T-helper 1 cell (primary cell): ENCODE measurements around the gene LIPM.
"Not testable (repeated sequence)": the region's sequence is repeated elsewhere in the genome, so short reads cannot be mapped to it uniquely, and the experiment has no call there.

Source experiments
- DNase-seq, 5 donors: peaks; one replicate each; pipeline ENCODE4 v3.0.0-alpha.2; 2012 to 2020

Gene LIPM

DNA sequence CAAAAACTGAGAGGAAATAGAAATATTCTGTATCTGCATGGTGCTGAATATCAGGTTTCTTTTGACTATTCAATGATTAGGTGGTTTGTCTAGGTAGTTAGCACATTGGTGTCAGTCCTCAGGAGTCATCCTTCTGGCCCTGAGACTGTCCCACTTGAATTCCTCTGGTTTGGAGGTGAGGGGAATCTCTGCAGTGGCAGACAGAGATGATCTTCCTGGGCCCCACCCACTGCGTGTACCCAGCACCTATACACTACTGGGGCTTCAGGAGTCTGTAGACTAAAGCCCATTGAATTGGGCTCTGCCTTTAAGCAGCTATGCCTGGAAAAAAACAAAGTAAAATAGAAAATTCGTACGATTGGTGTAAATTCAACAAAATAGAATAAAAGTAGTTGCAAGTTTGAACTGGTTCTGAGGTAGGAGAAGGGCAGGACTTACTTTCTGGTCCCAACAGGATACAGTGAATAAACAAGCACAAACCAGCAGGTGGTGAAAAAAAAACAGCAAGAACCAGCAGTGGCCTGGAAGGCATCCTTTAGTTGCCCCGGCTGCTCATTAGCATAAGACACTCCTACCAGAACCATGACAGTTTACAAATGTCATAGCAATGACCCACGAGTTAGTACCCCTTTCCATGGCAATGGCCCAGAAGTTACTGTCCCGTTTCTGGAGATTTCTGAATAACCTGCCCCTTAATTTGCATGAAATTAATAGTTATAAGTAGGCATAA is 1.7 kb downstream of the LIPM start:
- no peak for DNase-seq

DNA sequence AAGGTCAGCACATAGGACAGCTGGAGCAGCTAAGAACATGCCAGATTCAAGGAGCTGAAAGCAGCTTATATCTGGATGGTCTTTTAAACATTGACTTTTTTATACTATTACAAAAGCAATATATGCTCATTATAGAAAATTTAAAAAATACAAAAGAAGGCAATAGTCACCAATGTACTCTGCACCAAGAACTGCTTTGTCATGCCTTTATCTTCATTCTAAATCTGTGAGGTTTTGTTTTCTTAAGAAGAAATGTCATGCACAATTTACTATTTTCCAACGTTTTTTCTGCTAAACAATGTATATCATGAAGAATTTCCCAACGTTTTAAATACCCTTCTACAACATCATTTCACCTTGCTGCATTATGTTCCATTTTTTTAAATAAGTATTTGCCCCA is 2.8 kb downstream of the LIPM start:
- DNase-seq, result no peak

DNA sequence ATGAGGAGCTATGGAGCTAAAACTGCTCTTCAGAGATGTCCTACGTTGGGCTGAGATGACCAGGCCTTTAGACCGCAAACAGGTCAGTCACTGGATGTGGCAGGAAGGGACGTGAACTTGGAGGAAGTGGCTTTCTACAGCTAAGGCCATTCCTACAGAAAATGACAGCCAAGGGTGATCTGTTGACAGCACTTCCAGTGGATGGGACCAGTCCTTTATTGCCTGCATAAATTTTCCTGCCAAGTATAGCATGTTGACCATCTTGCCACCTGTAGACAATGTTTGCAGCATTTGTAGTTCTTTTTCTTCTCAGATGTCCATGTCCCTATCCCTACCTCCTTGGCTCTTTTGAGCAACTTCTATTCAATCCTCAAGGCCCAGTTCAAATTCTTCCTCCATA is 3.4 kb downstream of the LIPM start:
- no peak for DNase-seq

DNA sequence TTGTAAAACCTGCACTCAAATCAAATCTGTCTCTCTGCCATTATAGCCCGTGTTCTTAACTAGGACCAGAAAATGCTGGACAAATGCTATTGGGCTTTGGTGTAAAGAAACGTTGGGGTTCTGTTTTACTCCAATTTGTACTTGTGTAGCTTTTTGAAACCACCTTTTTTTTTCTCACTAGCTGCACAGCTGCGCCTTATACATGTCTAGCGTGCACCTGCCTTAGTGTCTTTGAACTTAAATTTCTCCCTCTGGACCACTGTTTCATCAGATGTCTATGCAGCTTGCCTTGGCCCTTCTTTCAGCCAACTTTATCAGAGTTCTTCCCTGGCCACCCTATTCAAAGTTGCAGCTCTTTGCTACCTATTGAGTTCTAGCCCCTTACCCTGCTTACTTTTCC is 7.1 kb downstream of the LIPM start:
- DNase-seq, result no peak

DNA sequence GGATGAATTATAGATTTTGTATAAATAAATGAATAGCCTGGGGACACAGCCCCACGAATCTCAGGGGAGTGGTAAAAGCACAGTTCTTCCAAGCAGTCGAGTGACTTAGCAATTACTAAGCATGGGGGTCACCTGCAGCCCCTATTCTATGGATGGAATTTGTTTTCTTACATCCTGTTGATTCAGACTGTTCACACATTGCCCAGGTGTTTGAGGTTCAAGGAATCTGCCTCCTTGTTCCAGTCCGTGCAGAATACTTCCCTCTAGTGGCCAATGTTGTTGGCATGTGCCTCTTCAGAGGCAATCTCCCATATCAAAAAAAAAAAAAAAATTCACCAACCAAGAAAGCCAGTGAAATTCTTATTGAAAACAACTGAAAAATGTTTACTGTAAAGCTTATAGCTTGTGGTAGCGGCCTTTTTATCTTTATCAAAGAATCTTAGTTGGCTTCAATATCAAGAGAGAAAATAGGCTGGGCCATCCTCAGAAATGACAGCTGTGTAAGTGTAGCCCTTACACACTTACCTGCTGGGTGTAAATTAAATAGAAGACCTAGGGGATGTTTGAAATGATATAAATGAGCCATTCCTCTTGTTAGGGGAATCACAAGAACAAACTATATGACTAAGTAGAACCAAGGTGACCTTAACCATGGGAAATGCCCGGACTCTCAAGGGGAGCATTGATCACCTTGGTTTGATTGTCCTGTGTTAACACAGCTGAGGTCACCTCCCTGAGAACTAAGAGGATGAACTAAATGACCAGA is 7.8 kb downstream of the LIPM start:
- DNase-seq, result peak in 4 of 5 donors; percentile 4 to 66 (median 14)

DNA sequence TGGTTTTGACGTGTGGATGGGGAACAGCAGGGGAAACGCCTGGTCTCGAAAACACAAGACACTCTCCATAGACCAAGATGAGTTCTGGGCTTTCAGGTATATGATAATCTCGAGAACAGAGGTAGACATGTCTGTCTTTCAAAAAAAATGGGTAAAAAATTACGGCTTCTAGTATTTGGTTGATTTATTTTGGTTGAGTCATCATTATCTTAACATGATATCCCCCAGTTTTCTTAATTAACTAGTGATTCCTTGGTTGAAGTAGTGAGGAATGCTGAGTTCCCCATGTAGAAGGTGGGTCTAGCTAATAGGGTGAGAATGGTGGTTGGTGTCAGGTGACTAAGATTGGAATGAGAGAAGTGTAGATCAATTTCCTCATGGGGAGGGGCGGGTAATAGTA is 10.7 kb downstream of the LIPM start:
- no peak for DNase-seq

DNA sequence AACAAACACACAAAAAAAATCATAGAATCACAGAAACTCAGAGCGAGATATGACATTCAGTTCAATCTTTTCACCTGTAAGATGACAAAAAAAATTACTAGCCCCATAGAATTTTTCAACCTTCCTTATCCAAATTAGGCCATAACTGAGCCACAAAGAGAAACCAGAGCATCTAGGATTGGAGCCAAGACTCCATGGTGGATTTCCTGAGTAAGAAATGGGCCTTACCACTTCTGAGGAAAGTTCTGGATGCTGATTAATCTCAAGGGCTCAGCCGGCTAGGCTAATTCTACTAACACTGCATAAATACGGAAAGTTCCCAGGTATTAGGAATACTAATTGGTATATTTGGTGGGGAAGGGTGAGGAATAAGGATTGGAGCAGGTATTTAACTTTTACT is 16.8 kb downstream of the LIPM start:
- no peak for DNase-seq

DNA sequence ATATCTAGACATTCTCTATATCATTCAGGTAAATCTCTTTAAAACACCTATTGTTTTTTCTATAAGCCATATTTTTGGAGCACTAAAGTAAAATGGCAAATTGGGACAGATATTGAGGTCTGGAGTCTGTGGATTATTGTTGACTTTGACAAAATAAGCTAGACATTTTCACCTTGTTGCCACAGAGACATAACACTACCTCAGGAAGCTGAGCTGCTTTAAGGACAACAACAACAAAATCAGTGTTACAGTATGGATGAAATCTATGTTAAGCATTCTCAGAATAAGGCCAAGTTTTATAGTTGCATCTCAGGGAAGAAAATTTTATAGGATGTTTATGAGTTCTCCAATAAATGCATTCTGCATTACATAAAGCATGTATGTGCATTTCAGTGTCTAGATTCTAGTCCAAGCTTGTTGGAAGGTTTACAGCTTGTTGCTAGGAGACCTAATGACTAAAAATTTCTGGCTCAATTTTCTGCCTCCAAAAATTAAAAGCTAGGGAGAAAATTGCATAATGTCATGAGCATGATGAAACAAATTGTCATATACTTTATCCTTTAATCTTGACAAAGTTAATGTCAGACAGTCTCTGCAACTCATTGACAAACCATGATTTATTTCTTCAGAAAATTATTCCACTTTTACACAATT is 18.3 kb downstream of the LIPM start:
- DNase-seq, result no peak

DNA sequence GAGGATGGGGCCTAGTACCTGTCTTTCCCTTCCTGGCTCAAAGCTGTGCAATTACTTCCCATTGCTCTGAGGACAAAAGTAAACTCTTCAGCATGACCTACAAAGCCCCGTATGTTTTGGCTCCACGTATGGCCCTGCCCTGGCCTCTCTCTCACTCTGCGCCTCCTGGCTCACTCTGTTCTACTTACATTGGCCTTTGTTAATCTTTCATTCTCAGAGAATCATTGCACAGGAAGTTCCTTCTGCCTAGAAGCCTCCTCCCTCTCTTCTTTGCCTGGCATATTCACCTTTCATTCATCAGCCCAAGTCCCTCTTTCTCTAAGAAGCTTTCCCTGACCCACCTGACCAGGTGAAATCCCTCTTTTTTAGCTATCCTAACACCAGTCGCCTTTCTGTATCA is 23.9 kb downstream of the LIPM start:
- DNase-seq, result peak in 1 of 5 donors; percentile 43

DNA sequence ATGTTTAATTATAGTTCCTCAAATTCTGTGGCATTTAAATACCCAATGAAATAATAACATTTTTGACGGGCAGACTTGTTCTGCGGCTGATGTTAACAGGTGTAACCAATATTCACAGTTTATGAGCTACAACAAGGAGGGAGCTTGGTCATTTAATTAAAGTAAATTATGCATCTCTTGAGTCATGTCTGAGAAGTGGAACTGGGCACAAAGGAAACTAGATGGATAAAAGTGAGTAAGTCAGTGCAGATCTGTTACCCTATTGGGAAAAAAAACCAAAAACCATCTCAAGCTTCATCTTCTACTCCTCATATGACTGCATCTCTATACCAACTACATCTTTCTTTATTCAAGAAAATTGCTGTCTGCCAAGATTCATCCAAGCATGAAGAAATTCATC is 25.1 kb downstream of the LIPM start:
- DNase-seq, result peak in 1 of 5 donors; percentile 29

DNA sequence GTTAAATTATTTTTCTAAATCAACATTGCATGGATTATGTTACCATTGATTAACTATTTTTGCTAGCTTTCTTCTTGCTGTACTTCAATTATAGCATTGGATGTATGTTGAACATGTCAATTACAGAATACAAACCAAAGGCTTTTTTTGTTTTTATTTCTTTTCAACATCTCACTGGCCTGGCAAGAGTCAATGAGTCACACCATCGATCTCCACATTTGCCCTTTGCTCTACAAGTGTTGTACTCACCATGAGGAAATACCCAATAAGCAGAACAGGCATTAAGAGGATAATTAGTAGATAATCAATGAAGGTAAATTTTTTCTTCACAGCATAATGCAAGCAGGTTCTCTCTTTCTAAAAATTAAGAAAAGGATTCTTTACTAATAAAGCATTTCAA is 25.8 kb downstream of the LIPM start:
- DNase-seq, result no peak

DNA sequence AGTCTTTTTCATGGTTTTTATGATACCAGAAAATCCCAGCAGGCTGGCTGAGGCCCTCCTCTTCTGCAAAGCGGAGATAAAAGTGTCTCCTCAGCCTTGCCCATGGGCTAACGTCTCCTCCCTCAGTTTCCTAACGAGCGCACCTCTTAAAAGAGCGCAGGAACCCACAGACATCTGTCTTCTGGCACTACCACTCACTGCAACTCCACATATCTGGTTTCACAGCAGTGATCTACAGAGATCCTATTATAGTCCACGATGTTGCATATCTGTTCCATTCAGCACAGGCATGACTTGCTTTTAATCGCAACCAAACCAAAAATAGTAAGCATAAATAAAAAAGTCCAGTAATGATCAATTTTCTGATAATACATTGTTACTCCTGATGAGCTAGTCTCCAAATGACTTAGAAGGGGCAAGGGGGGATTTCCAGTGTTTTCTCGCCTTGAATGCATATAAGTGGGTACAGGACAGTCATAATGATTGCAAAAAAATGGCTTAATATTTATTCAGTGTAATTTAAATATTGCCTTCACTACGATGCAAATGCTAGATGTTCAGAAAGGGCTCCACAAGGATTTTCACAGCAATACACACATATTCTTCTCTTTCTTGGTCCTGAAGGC is 28.2 kb downstream of the LIPM start:
- DNase-seq, result peak in 1 of 5 donors; percentile 30

DNA sequence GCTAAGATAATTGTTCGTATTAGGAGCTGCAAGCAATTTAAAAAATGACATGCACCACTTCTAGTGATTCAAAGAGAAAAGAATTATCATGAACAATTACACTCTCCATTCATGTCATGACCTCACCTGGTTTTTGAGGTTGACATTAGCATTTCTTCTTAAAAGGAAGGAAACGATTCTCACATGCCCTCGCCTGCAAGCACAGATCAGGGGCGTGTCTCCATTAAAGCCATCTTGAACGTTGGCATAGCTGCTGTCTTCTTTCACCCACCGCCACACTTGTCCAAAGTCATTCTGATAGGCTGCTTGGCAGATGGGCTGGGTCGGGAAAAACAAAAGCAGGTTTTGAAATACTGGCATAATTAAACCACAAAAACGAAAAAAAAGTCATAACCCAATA is 29.2 kb downstream of the LIPM start:
- DNase-seq, result peak; percentile 11 to 87 (median 18)

DNA sequence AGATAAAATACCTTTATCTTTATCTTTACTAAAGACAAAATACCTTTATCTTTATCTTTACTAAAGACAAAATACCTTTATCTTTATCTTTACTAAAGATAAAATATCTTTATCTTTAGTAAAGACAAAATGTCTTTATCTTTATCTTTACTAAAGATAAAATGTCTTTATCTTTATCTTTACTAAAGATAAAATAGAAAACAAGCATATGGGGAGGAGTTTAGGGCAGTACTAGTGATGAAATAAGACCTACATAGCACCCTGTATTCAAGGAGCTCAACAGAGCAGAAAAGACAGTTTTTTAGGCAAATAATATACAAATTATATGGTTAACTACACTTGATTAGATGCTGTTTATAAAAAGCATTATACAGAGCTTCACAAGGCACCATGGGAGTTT is 29.8 kb downstream of the LIPM start:
- DNase-seq, result no peak

DNA sequence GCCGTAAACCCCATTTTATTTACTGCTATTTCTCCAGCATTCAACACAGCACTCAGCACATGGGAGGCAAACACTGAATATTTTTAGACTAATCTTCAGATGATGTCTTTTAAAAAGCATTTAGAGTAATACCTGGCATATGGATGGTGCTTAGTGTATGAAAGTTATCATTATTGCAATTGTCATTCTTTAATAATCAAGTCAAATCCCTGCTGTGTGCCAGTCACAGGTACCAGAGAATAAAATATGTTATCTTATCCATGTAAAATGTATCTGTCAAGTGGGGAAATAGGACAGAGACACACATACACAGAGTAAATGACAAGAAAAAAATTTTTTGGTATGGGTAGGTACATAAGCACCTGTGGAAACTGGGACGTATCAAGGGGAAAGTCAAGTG is 30.6 kb downstream of the LIPM start:
- DNase-seq, result no peak

DNA sequence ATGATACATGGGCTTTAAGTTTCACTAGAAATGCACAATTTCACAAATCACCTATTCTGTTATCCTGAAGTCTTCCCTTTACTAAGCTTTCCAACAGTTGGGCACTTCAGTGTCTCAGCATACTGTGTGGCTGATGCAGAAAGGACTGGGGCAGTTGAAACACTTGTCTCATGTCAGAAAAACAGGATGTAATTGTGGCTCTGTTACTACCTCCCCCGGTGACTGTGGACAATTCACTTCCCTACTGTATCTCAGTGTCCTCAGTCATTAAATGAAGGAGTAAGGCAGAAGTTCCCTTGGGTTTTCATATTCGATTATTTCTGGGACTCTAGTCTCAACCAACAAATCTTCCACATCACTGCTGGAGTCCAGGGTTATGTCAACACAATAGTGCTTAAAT is 31.2 kb downstream of the LIPM start:
- DNase-seq, result peak in 1 of 5 donors; percentile 71

DNA sequence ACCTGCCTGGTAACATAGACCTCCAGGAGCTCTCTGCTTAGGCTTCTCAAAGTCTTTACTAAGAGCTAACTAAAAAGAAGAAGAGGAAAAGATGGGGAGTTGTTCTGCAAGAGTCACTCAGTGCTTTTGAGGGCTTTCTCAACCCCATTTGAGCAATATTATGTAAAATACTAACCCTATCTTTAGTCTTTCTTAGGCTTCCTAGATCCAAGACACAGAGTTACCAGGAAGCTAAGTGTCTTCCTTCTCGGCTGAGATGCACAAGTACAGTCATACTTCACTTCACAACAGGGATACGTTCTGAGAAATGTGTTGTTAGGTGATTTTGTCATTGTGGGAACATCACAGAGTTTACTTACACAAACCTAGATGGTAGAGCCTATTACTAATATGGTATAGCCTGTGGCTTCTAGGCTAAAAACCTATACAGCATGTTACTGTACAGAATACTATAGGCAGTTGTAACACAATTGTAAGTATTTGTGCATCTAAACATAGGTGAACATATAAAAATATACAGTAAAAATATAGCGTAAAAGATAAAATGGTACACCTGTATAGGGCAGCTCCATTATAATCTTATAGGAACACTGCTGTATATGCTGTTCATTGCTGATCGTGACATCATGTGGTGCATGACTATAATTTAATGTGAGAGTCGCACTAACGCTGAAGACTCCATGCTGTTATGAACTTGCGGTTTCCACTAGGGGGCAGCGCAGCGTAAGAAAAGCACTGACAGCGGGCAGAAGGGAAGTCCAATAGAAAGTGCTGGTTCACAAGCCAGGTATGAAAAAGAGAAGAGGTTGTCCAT is 32.8 kb downstream of the LIPM start:
- peak; percentile 54 to 91 (median 73) for DNase-seq

DNA sequence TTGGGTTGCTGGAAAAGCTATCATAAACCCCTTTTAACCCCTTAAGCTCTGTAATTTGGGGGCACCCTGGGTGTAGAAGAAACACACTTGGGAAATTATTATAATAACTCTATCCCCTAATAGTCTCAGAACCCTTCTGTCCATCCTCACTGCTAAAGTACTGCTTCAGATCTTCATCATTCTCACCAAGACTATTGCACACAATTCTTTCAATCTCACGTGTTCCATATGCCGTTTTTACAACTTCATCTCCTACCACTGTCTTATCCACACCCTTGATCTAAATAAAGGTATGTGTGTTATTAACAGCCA is 33.3 kb downstream of the LIPM start:
- DNase-seq, result no peak

DNA sequence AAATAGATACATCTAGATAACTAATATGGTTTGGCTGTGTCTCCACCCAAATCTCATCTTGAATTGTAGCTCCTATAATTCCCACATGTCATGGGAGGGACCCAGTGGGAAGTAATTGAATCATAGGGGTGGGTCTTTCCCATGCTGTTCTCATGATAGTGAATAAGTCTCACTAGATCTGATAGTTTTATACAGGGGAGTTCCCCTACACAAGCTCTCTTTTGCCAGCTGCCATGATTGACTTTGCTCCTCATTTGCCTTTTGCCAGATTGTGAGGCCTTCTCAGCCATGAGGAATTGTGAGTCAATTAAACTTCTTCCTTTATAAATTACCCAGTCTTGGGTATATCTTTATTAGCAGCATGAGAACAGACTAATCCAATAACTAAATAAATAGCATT is 35.1 kb downstream of the LIPM start:
- DNase-seq, result not testable (repeated sequence)

DNA sequence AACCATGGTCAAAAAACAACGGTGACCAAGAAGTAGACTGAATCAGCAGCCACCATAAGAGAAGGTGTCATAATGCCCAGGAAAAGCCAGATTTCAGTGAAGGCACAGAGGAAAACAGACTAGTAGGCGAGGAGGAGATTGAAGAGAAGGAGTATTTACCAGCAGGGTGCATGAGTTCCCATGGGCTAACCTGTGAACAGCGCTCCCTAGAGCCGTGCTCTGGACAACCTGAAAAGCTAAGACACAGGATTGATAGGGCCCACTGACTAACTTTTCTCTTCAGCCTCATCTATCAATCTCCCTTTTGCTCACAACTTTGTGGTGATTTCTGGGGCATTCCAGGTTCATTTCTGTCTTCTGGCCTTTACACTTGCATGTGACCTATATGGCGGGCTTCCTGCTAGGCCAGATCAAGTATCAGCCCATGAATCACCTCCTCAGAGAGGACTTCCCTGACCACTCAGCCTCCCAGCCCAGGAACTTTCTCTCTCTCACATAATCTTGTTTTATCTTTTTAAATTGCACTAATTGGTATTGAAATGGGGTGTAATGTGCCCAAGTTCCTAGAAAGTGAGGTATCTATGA is 36.3 kb downstream of the LIPM start:
- no peak for DNase-seq

DNA sequence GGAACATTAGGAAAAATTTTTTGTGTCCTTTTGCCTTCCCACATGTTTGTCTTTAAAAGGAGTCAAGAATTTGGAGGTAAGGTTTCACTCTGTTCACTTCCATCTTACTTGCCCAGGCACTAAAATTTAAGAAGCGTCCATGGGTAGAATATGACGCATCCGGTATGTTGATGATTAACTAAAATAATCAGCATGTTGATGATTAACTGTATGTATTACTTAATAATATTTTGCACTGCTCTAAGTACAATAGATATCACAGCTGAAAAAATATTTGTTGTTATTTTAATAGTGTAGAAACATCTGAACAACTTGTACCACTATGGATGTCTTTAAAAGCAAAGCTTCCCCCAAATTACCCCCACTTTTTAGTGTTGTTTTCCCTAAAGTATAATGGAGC is 37.6 kb downstream of the LIPM start:
- no peak for DNase-seq

DNA sequence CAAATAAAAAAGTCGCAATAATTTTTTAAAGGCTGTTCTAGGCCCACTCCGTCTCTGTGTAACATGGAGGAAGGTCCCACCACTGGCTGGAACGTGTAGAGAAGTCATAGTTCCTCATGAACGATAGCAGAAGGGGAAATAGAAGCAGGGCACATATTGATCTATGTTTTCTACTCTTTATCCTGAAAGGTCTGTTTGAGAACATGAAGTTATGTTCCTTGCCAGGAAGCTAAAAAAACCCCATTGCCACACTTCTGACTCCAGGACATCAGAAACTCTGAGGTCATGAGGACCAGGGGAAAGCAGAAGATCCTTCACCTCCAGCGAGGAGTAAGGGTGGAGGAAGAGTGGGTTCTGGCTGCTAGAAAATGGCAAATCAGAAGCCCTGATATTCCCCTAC is 38.4 kb downstream of the LIPM start:
- DNase-seq, result no peak
